Measurements from ENCODE around the gene OBSL1. TPM values are rescaled to one million over a fixed set of nuclear protein-coding genes. Genes with fewer than 3 reads are reported as not detected.

OBSL1 gene
- total RNA-seq, 1 experiment from 2014 or later = 23.1 TPM

DNA sequence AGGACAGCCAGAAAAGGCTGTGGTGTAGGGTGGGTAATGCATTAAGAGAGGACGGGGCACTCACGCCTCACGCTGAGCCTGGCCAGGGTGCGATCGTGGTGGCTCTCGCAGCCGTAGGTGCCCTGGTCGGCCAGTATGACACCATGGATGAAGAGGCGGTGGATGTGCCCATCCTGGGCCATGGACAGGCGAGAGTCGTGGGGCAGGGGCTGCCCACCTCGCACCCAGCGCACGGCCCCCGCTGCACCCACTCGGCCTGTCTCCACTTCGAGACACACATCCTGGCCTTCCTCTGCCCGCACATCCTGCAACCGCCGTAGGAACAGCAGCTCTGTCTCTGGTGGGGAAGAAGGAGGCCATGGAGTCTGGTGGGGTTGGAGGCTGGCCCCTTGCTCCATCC lies 15.4 kb downstream of the OBSL1 start:
- intact Hi-C loops (cut with micrococcal nuclease; ENCODE audit: unreplicated experiment) = no loop called here
- TF ChIP-seq, protein P1, sequence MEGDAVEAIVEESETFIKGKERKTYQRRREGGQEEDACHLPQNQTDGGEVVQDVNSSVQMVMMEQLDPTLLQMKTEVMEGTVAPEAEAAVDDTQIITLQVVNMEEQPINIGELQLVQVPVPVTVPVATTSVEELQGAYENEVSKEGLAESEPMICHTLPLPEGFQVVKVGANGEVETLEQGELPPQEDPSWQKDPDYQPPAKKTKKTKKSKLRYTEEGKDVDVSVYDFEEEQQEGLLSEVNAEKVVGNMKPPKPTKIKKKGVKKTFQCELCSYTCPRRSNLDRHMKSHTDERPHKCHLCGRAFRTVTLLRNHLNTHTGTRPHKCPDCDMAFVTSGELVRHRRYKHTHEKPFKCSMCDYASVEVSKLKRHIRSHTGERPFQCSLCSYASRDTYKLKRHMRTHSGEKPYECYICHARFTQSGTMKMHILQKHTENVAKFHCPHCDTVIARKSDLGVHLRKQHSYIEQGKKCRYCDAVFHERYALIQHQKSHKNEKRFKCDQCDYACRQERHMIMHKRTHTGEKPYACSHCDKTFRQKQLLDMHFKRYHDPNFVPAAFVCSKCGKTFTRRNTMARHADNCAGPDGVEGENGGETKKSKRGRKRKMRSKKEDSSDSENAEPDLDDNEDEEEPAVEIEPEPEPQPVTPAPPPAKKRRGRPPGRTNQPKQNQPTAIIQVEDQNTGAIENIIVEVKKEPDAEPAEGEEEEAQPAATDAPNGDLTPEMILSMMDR (conservative IDR thresholded peaks at IDR 0.05; ENCODE audit: low read depth, low read length) = no peak
- no peak for TF ChIP-seq EZH2 (IDR thresholded peaks at IDR 0.05; ENCODE audit: borderline replicate concordance, low read depth, low read length, poor library complexity, severe bottlenecking)
- H3K36me3 ChIP-seq (ENCODE audit: insufficient read depth, low read length, poor library complexity, severe bottlenecking) = no peaks in the 10 kb centered on the region
- H3K27me3 ChIP-seq (replicated peaks; ENCODE audit: insufficient read depth, low read depth, low read length, poor library complexity) = no peaks in the 10 kb centered on the region
- DNase-seq (ENCODE audit: low spot score) = no peak
- no peak overlapping the region for H3K4me3 ChIP-seq (ENCODE audit: low read depth, low read length, poor library complexity, severe bottlenecking)
- no peaks in the 10 kb centered on the region for H3K4me1 ChIP-seq (ENCODE audit: insufficient read depth, low read length, poor library complexity, severe bottlenecking)
- H3K27ac ChIP-seq (ENCODE audit: low read depth, low read length, poor library complexity, severe bottlenecking) = no peak overlapping the region
- CTCF ChIA-PET = no interaction called here
- no peaks in the 10 kb centered on the region for H3K9me3 ChIP-seq (ENCODE audit: low read depth, low read length, poor library complexity, severe bottlenecking)
- POLR2A ChIA-PET (ENCODE audit: low non-redundant PET) = no interaction called here
- BruUV-seq (replicated peaks) = no TSS peak

DNA sequence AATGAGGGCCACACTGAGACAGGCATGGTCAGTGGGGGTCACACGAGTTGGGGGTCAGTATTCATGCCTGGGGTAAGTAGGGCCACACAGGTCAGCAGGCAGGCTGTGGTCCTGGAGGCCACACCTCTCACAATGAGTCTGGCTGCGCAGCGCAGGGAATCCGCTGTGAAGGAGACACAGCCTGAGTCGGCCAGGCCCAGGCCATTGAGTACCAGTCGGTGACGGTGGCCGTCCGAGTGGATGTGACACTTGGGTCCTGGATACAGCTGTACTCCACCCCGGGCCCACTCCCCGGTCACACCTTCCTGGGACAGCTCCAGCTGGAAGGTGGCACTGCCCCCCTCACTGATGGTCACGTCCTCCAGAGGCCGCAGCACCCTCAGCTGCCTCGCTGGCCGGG lies 17.0 kb downstream of the OBSL1 start:
- no peaks in the 10 kb centered on the region for H3K27me3 ChIP-seq (replicated peaks; ENCODE audit: insufficient read depth, low read depth, low read length, poor library complexity)
- DNase-seq (ENCODE audit: low spot score) = no peak
- no TSS peak for BruUV-seq (replicated peaks)
- ChIA-PET CTCF (no interaction called here), POLR2A (ENCODE audit: low non-redundant PET) (no interaction called here)
- intact Hi-C loops (cut with micrococcal nuclease; ENCODE audit: unreplicated experiment) = no loop called here
- no peaks in the 10 kb centered on the region for H3K4me1 ChIP-seq (ENCODE audit: insufficient read depth, low read length, poor library complexity, severe bottlenecking)
- no peak for TF ChIP-seq EZH2 (IDR thresholded peaks at IDR 0.05; ENCODE audit: borderline replicate concordance, low read depth, low read length, poor library complexity, severe bottlenecking)
- TF ChIP-seq, protein P1 (conservative IDR thresholded peaks at IDR 0.05; ENCODE audit: low read depth, low read length) = no peak
- no peak overlapping the region for H3K4me3 ChIP-seq (ENCODE audit: low read depth, low read length, poor library complexity, severe bottlenecking)
- no peaks in the 10 kb centered on the region for H3K9me3 ChIP-seq (ENCODE audit: low read depth, low read length, poor library complexity, severe bottlenecking)
- no peaks in the 10 kb centered on the region for H3K36me3 ChIP-seq (ENCODE audit: insufficient read depth, low read length, poor library complexity, severe bottlenecking)
- H3K27ac ChIP-seq (ENCODE audit: low read depth, low read length, poor library complexity, severe bottlenecking) = no peak overlapping the region

DNA sequence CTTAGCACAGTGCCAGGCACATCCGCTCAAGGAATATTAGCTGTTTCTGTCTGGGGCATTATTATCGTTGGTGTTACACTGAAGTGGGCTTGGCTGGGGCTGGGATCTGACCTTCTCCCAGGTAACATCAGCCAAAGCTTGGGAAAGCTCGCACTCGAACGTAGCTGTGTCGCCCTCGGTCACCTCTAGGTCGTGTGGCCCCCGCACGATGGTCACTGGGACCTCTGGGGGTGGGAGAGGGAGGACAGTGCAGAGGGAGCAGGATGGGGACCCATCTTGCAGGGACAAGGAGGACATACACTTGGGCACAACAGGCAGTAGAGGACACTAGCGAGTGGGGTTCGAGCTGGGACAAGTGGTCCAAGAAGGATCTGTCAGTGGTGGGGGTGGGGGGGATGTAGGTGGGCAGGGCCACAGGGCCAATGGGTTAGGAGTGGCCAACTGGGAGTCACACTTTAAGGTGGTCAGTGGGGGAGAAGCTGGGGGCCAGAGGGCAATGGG lies 17.8 kb downstream of the OBSL1 start:
- TF ChIP-seq EZH2 (IDR thresholded peaks at IDR 0.05; ENCODE audit: borderline replicate concordance, low read depth, low read length, poor library complexity, severe bottlenecking) = no peak
- TF ChIP-seq, protein P1 (conservative IDR thresholded peaks at IDR 0.05; ENCODE audit: low read depth, low read length) = no peak
- ChIA-PET CTCF (no interaction called here), POLR2A (ENCODE audit: low non-redundant PET) (no interaction called here)
- intact Hi-C loops (cut with micrococcal nuclease; ENCODE audit: unreplicated experiment) = no loop called here
- H3K9me3 ChIP-seq (ENCODE audit: low read depth, low read length, poor library complexity, severe bottlenecking) = no peaks in the 10 kb centered on the region
- no peak for DNase-seq (ENCODE audit: low spot score)
- no peaks in the 10 kb centered on the region for H3K27me3 ChIP-seq (replicated peaks; ENCODE audit: insufficient read depth, low read depth, low read length, poor library complexity)
- H3K4me3 ChIP-seq (ENCODE audit: low read depth, low read length, poor library complexity, severe bottlenecking) = no peak overlapping the region
- H3K4me1 ChIP-seq (ENCODE audit: insufficient read depth, low read length, poor library complexity, severe bottlenecking) = no peaks in the 10 kb centered on the region
- H3K27ac ChIP-seq (ENCODE audit: low read depth, low read length, poor library complexity, severe bottlenecking) = no peak overlapping the region
- no TSS peak for BruUV-seq (replicated peaks)
- no peaks in the 10 kb centered on the region for H3K36me3 ChIP-seq (ENCODE audit: insufficient read depth, low read length, poor library complexity, severe bottlenecking)
